ENCODE results near the gene VSIG1.

VSIG1 gene

GRCh38 chrX:108020631-108021030 is 24.2 kb upstream of the VSIG1 start:
- TF ChIP-seq, protein P1, sequence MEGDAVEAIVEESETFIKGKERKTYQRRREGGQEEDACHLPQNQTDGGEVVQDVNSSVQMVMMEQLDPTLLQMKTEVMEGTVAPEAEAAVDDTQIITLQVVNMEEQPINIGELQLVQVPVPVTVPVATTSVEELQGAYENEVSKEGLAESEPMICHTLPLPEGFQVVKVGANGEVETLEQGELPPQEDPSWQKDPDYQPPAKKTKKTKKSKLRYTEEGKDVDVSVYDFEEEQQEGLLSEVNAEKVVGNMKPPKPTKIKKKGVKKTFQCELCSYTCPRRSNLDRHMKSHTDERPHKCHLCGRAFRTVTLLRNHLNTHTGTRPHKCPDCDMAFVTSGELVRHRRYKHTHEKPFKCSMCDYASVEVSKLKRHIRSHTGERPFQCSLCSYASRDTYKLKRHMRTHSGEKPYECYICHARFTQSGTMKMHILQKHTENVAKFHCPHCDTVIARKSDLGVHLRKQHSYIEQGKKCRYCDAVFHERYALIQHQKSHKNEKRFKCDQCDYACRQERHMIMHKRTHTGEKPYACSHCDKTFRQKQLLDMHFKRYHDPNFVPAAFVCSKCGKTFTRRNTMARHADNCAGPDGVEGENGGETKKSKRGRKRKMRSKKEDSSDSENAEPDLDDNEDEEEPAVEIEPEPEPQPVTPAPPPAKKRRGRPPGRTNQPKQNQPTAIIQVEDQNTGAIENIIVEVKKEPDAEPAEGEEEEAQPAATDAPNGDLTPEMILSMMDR (conservative IDR thresholded peaks at IDR 0.05; ENCODE audit: low read length): peak; percentile 53
- DNase-seq (ENCODE audit: low read depth): peak; percentile 1
- H3K4me3 ChIP-seq (ENCODE audit: low read length): no peak overlapping the region

- no peak overlapping the region for H3K4me3 ChIP-seq (ENCODE audit: low read length)
- TF ChIP-seq, protein P1 (conservative IDR thresholded peaks at IDR 0.05; ENCODE audit: low read length): no peak
- no peak for DNase-seq (ENCODE audit: low read depth)
Measured at GRCh38 chrX:108022491-108023089, 22.3 kb upstream of the VSIG1 start.

GRCh38 chrX:108025376-108025775 is 19.5 kb upstream of the VSIG1 start:
- TF ChIP-seq, protein P1 (conservative IDR thresholded peaks at IDR 0.05; ENCODE audit: low read length): no peak
- no peak for DNase-seq (ENCODE audit: low read depth)
- H3K4me3 ChIP-seq (ENCODE audit: low read length): no peak overlapping the region

DNA sequence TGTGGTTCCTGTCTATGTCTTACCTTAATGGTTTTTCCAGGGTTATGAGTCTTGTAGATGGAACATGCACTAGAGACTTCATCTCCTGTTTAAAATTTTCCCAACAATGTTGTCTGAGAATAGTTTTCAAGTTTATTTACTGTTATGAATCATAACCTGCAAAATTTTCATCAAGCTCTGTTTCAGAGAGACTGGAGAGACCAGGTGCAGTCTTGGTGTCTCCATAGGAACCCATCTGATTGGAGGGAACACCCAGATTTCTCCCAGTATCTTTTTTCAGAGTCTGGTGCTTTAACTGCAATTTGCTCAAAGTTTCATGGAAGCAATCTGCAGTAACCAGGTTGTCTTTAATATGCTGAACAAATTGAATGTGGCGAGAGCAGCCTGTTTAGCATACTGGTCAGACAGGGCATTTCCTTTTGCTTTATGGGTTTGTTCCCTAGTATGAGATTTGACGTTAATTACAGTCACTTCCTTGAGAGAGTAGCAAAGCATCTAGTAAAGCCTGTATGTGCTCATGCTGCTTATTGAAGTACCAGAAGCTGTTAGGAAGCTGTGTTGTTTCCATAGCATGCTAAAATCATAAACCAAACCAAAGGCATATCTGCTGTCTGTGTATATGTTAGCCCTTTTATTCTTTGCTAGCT is 18.8 kb upstream of the VSIG1 start:
- TF ChIP-seq, protein P1 (conservative IDR thresholded peaks at IDR 0.05; ENCODE audit: low read length): no peak
- no peak for DNase-seq (ENCODE audit: low read depth)
- no peak overlapping the region for H3K4me3 ChIP-seq (ENCODE audit: low read length)

- no peak overlapping the region for H3K4me3 ChIP-seq (ENCODE audit: low read length)
- no peak for DNase-seq (ENCODE audit: low read depth)
- TF ChIP-seq, protein P1 (conservative IDR thresholded peaks at IDR 0.05; ENCODE audit: low read length): no peak
Measured at GRCh38 chrX:108028854-108029253, 16.0 kb upstream of the VSIG1 start.

DNA sequence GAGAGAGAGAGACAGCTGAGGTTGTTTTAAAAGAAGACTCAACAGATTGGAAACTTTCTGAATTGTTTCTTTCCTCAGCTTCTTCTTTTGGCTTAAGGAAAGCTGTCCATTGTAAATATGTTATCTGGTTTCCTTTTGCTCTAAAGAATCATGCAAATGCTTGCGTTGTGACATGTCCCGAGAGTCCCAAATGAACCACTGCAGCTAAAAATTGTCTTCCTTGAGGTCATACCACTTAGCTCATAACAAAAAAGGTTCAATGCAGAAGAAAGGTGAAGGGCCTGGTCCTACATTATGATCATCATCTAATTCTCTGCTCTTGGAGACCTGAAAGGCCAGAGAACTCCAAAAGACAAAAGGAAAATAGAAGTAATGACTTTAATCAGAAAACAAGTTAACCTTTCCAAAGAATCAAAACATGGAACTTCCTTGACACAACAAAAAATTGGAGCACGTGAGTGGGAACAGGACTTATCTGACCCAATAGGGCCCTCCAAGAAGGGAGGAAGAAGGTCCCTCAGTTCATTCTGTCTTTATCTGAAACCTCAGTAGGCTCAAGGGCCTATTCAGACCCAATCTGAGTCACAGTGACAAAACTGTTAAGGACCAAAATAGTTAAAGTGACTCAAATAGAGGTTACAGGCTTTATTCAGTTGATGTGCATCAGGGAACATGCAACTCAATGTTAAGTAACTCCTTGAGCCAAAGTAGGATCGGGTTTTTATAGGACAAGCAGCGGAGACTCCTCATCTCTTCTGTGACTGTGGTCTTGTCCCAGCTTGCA is 14.7 kb upstream of the VSIG1 start:
- no peak for DNase-seq (ENCODE audit: low read depth)
- TF ChIP-seq, protein P1 (conservative IDR thresholded peaks at IDR 0.05; ENCODE audit: low read length): no peak
- H3K4me3 ChIP-seq (ENCODE audit: low read length): no peak overlapping the region

All from AG10803 (cell line).